Neural cell (in vitro differentiated cells): Measurements from ENCODE around the gene GNAQ. TPM values are rescaled to one million over a fixed set of nuclear protein-coding genes. Genes with fewer than 3 reads are reported as not detected.

Source experiments
- H2AFZ ChIP-seq: fragments of 200-600, 300-800 bp; sonication (generic), shearing (Covaris generic); 2 replicates; pipeline ENCODE4 v1.6.0; 2014; ENCODE audit warnings: low read depth, mild to moderate bottlenecking, antibody characterized with exemption, low read length, moderate library complexity
- H3F3A ChIP-seq: fragments of 200-600 bp; shearing (Covaris generic); 2 replicates; pipeline ENCODE4 v1.6.1; 2016; ENCODE audit warnings: mild to moderate bottlenecking, moderate library complexity, mixed read lengths, antibody characterized with exemption, low read length; ENCODE audit not compliant: insufficient read depth, poor library complexity, severe bottlenecking
- H3K27ac ChIP-seq: fragments of 200-600, 300-800 bp; sonication (generic), shearing (Covaris generic); 2 replicates; pipeline ENCODE4 v1.5.1; 2014; ENCODE audit warnings: mild to moderate bottlenecking, low read length, moderate library complexity
- H3K27me3 ChIP-seq: fragments of 300-800, 200-600 bp; sonication (generic), shearing (Covaris generic); 2 replicates; pipeline ENCODE4 v1.6.0; 2014; ENCODE audit warnings: mild to moderate bottlenecking, low read depth, low read length, moderate library complexity; ENCODE audit not compliant: insufficient read depth
- H3K36me3 ChIP-seq: fragments of 300-800, 200-600 bp; sonication (generic), shearing (Covaris generic); 2 replicates; pipeline ENCODE4 v1.5.1; 2014; ENCODE audit warnings: mild to moderate bottlenecking, antibody characterized with exemption, low read length, moderate library complexity; ENCODE audit not compliant: insufficient read depth
- H3K4me2 ChIP-seq: fragments of 300-800, 200-600 bp; sonication (generic), shearing (Covaris generic); 2 replicates; pipeline ENCODE4 v1.6.0; 2014; ENCODE audit warnings: mild to moderate bottlenecking, low read length
- H3K4me3 ChIP-seq: fragments of 300-800, 200-600 bp; sonication (generic), shearing (Covaris generic); 2 replicates; pipeline ENCODE4 v1.5.1; 2014; ENCODE audit warnings: mild to moderate bottlenecking, low read length, moderate library complexity
- H3K79me2 ChIP-seq: fragments of 200-600 bp; shearing (Covaris generic); replicated peaks from 2 replicates; pipeline ENCODE4 v1.6.0; 2014; ENCODE audit warnings: mild to moderate bottlenecking, low read length, moderate library complexity; ENCODE audit not compliant: insufficient read depth
- H3K9ac ChIP-seq: fragments of 300-800, 200-600 bp; sonication (generic), shearing (Covaris generic); 2 replicates; pipeline ENCODE4 v1.6.1; 2016; ENCODE audit warnings: mild to moderate bottlenecking, low read length, mixed read lengths
- H3K9me2 ChIP-seq: fragments of 200-600 bp; shearing (Covaris generic); 2 replicates; pipeline ENCODE4 v1.6.1; 2016; ENCODE audit warnings: mild to moderate bottlenecking, low read length, mixed read lengths; ENCODE audit not compliant: insufficient read depth
- H3K9me3 ChIP-seq: fragments of 200-600, 300-800 bp; sonication (generic), shearing (Covaris generic); 2 replicates; pipeline ENCODE4 v1.6.1; 2016; ENCODE audit warnings: mild to moderate bottlenecking, mixed run types, low read length, moderate library complexity, mixed read lengths
- H4K20me1 ChIP-seq: fragments of 200-600 bp; shearing (Covaris generic); 2 replicates; pipeline ENCODE4 v1.6.1; 2016; ENCODE audit warnings: mild to moderate bottlenecking, mixed run types; ENCODE audit not compliant: insufficient read depth
- CTCF ChIP-seq: fragments of 450-650 bp; IDR thresholded peaks from 2 replicates; pipeline ENCODE4 v1.5.1; 2014; ENCODE audit warnings: antibody characterized with exemption, mild to moderate bottlenecking, moderate library complexity; ENCODE audit not compliant: poor library complexity, severe bottlenecking
- EP300 ChIP-seq: fragments of 450-650 bp; conservative IDR thresholded peaks from 2 replicates; pipeline ENCODE4 v1.6.1; 2014; ENCODE audit warnings: antibody characterized with exemption, mild to moderate bottlenecking, moderate library complexity; ENCODE audit not compliant: poor library complexity, severe bottlenecking
- EZH2 ChIP-seq: fragments of 200-600, 300-800 bp; shearing (Covaris generic), sonication (generic); IDR thresholded peaks from 2 replicates; pipeline ENCODE4 v1.6.1; 2014; ENCODE audit warnings: antibody characterized with exemption, low read length, borderline replicate concordance, mild to moderate bottlenecking; ENCODE audit not compliant: insufficient read depth, poor library complexity, severe bottlenecking
- MXI1 ChIP-seq: fragments of 450-650 bp; conservative IDR thresholded peaks from 2 replicates; pipeline ENCODE4 v1.6.1; 2014; ENCODE audit warnings: antibody characterized with exemption, mild to moderate bottlenecking; ENCODE audit not compliant: poor library complexity, severe bottlenecking
- POLR2AphosphoS5 ChIP-seq: IDR thresholded peaks from 2 replicates; pipeline ENCODE4 v1.6.1; 2012
- RAD21 ChIP-seq: fragments of 450-650 bp; conservative IDR thresholded peaks from 2 replicates; pipeline ENCODE4 v1.6.1; 2014; ENCODE audit warnings: antibody characterized with exemption, mild to moderate bottlenecking, moderate library complexity
- REST ChIP-seq: IDR thresholded peaks from 2 replicates; pipeline ENCODE4 v1.6.1; 2012; ENCODE audit warnings: borderline replicate concordance
- SMC3 ChIP-seq: fragments of 450-650 bp; conservative IDR thresholded peaks from 2 replicates; pipeline ENCODE4 v1.6.1; 2014; ENCODE audit warnings: antibody characterized with exemption, mild to moderate bottlenecking, moderate library complexity; ENCODE audit not compliant: poor library complexity
- TAF1 ChIP-seq: IDR thresholded peaks from 2 replicates; pipeline ENCODE4 v1.6.1; 2012; ENCODE audit warnings: low read depth
- polyA plus RNA-seq: library from polyadenylated mRNA; depleted of rRNA; stranded (reverse); fragments of >200 nt; gene quantifications from 2 replicates; pipeline ENCODE4 v1.2.3, GENCODE V29; 2014

The GNAQ gene
- polyA plus RNA-seq, 1 donor from 2014 or later = 86.7 TPM

- Histone ChIP-seq H2AFZ (no peak overlapping the region), H4K20me1 (peaks cover 7% of the 10 kb centered on the region), H3K79me2 (peaks cover 68% of the 10 kb centered on the region), H3K36me3 (no peaks in the 10 kb centered on the region), H3K4me2 (no peak overlapping the region), H3K27me3 (no peaks in the 10 kb centered on the region), H3K9me2 (no peaks in the 10 kb centered on the region), H3K9me3 (no peaks in the 10 kb centered on the region), H3K27ac (no peak overlapping the region), H3K9ac (no peak overlapping the region), H3K4me3 (no peak overlapping the region), H3F3A (peaks cover 4% of the 10 kb centered on the region)
- TF ChIP-seq REST = no peak
Observed at GRCh38 chr9:77947651-77948050, 84.0 kb downstream of the GNAQ start.

GRCh38 chr9:77946969-77947620 is 84.5 kb downstream of the GNAQ start:
- TF ChIP-seq MXI1 = no peak
- no peak for TF ChIP-seq SMC3
- no peak for TF ChIP-seq REST
- no peak for TF ChIP-seq EZH2
- TF ChIP-seq CTCF = no peak
- no peak for TF ChIP-seq POLR2AphosphoS5
- TF ChIP-seq EP300 = no peak
- TF ChIP-seq RAD21 = no peak
- no peak for TF ChIP-seq TAF1
- Histone ChIP-seq H3K36me3 (no peaks in the 10 kb centered on the region), H3K4me3 (no peak overlapping the region), H2AFZ (no peak overlapping the region), H3K9me3 (no peaks in the 10 kb centered on the region), H3K79me2 (peaks cover 68% of the 10 kb centered on the region), H3K27me3 (no peaks in the 10 kb centered on the region), H3K9ac (no peak overlapping the region), H3K9me2 (no peaks in the 10 kb centered on the region), H4K20me1 (peaks cover 7% of the 10 kb centered on the region), H3K27ac (no peak overlapping the region), H3F3A (peaks cover 4% of the 10 kb centered on the region), H3K4me2 (no peak overlapping the region)
